ENCODE results near the gene CAPZA2. TPM values are rescaled to one million over a fixed set of nuclear protein-coding genes. Genes with fewer than 3 reads are reported as not detected.
A peak's percentile ranks its signal among the peaks of the same experiment; 100 is the strongest.

CAPZA2 gene
- total and polyA plus RNA-seq, 9 of the 15 experiments (the other 6 are each of a cell fraction or from before 2014, with no cell fraction given): 67.0 to 524 (median 176) TPM

- Histone ChIP-seq H3K4me2 (ENCODE audit: insufficient read depth, low read length) (peak overlapping the region; percentile 75; the same call in 1 of the 2 replicates), H3K4me1 (replicated peaks in 1 of 2; ENCODE audit: control insufficient read depth in 2 of 2, insufficient read depth in 2 of 2, low read length in 2 of 2) (peaks cover 27 to 46% of the 10 kb centered on the region in 2 experiments), H3K4me3 (no peak overlapping the region), H3K36me3 (ENCODE audit: control insufficient read depth, insufficient read depth, low read length) (peaks cover 4% of the 10 kb centered on the region; the same call in 1 of the 3 replicates), H3K27ac (ENCODE audit: extremely low read depth, low read depth, low read length) (peak overlapping the region; percentile 95), H3K9ac (ENCODE audit: insufficient read depth in 1 of 2, low read depth in 2 of 2, low read length in 2 of 2) (peak overlapping the region in 1 of 2 experiments; percentile 96; a peak in 1 of 4 replicates), H3K79me2 (ENCODE audit: control insufficient read depth, insufficient read depth, low read length) (peaks cover 24% of the 10 kb centered on the region), H3K27me3 (ENCODE audit: control insufficient read depth in 2 of 2, insufficient read depth in 2 of 2, low read length in 2 of 2) (no peaks in the 10 kb centered on the region), H2AFZ (ENCODE audit: low read depth, low read length) (peak overlapping the region; percentile 98), H4K20me1 (replicated peaks; ENCODE audit: control insufficient read depth, insufficient read depth, low read length) (no peaks in the 10 kb centered on the region), H3K9me1 (ENCODE audit: control insufficient read depth, insufficient read depth, low read length) (no peaks in the 10 kb centered on the region), H3K9me3 (replicated peaks; ENCODE audit: control insufficient read depth, insufficient read depth, low read depth, low read length) (no peaks in the 10 kb centered on the region)
- FAIRE-seq: peak; percentile 35
- ChIA-PET CTCF (ENCODE audit: low intra/inter-chr PET ratio) (no interaction called here), POLR2A (interaction anchor here (0.7 to 5.0 kb wide), 5 partner anchors 10 to 94 kb away, joined by 3 to 40 read pairs (median 3); no protein-coding TSS in a partner anchor)
- intact Hi-C loops (cut with micrococcal nuclease): loop anchor here (1.0 to 10.0 kb wide), 5 partner anchors 74 to 1234 kb away; partner anchors contain the start of genes LSM8 and TES
- DNase-seq (ENCODE audit: extremely low read depth in 1 of 4, low spot score in 3 of 4): peak in 2 of 4 experiments; percentile 55 to 80
- ATAC-seq: peak; percentile 9
- BruUV-seq (replicated peaks): no TSS peak
- in situ Hi-C loops (cut with MboI): loop anchor here (25.0 kb wide), 1 partner anchor 1236 kb away; the partner anchor contains the start of gene LSM8
- WGBS (ENCODE audit: insufficient coverage, low coverage, missing lambda C conversion rate): 52% methylated on average over 5 of the region's 5 CpGs
- TF ChIP-seq GABPA (tag; conservative IDR thresholded peaks at IDR 0.05; ENCODE audit: low read depth) (0 out of 2 replicates have a peak, but pooled peaks have one; percentile 10), TCF3 (CRISPR knock-in tag; IDR thresholded peaks at IDR 0.05) (no peak), DMBX1 (CRISPR knock-in tag; IDR thresholded peaks at IDR 0.05; ENCODE audit: borderline replicate concordance) (no peak; the same call in 1 of the 2 replicates), ZNF449 (CRISPR knock-in tag; IDR thresholded peaks at IDR 0.05) (no peak), ZNF445 (CRISPR knock-in tag; IDR thresholded peaks at IDR 0.05; ENCODE audit: low read depth) (no peak), FOXK2 (conservative IDR thresholded peaks at IDR 0.05 in 1 of 2, IDR thresholded peaks at IDR 0.05 in 1 of 2; ENCODE audit: low read depth in 2 of 2) (peak; percentile 36 to 50), NR0B1 (IDR thresholded peaks at IDR 0.05; ENCODE audit: partially characterized antibody) (no peak), SIRT6 (IDR thresholded peaks at IDR 0.05; ENCODE audit: low read depth, low read length) (no peak), HOXB6 (CRISPR knock-in tag; IDR thresholded peaks at IDR 0.05; ENCODE audit: borderline replicate concordance) (0 out of 2 replicates have a peak, but pooled peaks have one; percentile 11), ZNF408 (CRISPR knock-in tag; IDR thresholded peaks at IDR 0.05; ENCODE audit: low read depth) (no peak), ETV6 (IDR thresholded peaks at IDR 0.05; ENCODE audit: borderline replicate concordance in 1 of 2, low read depth in 2 of 2, low read length in 1 of 2) (peak in 1 of 2 experiments; percentile 77; a peak in 2 of 4 replicates), ETV6 (CRISPR knock-in tag; IDR thresholded peaks at IDR 0.05; ENCODE audit: borderline replicate concordance) (no peak), HCFC1 (IDR thresholded peaks at IDR 0.05; ENCODE audit: low read depth, low read length) (no peak), MYC (IDR thresholded peaks at IDR 0.05; ENCODE audit: low read depth, low read length) (peak; percentile 58), MYC (CRISPR knock-in tag; IDR thresholded peaks at IDR 0.05; ENCODE audit: borderline replicate concordance, low read depth) (no peak), NCOA4 (IDR thresholded peaks at IDR 0.05; ENCODE audit: partially characterized antibody) (peak; percentile 7), PML (IDR thresholded peaks at IDR 0.05; ENCODE audit: low read length) (0 out of 2 replicates have a peak, but pooled peaks have one; percentile 20), GTF2E2 (tag; IDR thresholded peaks at IDR 0.05) (0 out of 2 replicates have a peak, but pooled peaks have one; percentile 53), HDAC1 (IDR thresholded peaks at IDR 0.05) (peak in 1 of 2 experiments; percentile 18; a peak in 1 of 4 replicates), MAZ (CRISPR knock-in tag; conservative IDR thresholded peaks at IDR 0.05 in 1 of 2, IDR thresholded peaks at IDR 0.05 in 1 of 2) (no peak)
Observed at GRCh38 chr7:116950889-116951351, 88.5 kb downstream of the CAPZA2 start.

Measured in K562 (cell line).